NOMO-1 treated with DMSO at 0.1 percent for 48 hours (cell line): ENCODE data around the gene TRMT6.

Experiments used
- DNase-seq: peaks from one replicate; lab custom pipeline; 2025; ENCODE audit not compliant: unreplicated experiment; lab: John Stamatoyannopoulos, UW

Gene TRMT6

DNA sequence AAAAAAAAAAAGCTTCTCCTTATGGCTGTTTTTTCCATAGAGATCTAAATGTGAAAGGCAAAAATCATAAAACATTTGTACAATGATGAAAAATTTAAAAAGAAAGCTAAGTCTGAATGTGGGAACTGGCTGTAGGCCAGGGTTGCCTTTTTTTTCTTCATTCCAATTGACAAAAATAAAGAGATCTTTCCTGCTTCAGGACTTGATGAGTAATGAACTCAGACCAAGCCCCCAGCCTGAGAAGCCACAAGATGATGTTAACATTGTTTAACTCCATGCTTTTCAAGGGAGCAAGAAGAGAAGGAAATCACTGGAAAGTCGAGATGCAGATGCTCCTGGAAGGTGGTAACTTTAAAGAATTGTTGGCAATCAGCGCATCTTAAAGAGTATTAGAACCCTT, 41.4 kb downstream of the TRMT6 start:
- no peak for DNase-seq

GRCh38 chr20:5900908-5901307, 49.4 kb downstream of the TRMT6 start:
- DNase-seq: no peak

- no peak for DNase-seq
These were observed 50.9 kb downstream of the TRMT6 start for GRCh38 chr20:5899444-5899843.

DNA sequence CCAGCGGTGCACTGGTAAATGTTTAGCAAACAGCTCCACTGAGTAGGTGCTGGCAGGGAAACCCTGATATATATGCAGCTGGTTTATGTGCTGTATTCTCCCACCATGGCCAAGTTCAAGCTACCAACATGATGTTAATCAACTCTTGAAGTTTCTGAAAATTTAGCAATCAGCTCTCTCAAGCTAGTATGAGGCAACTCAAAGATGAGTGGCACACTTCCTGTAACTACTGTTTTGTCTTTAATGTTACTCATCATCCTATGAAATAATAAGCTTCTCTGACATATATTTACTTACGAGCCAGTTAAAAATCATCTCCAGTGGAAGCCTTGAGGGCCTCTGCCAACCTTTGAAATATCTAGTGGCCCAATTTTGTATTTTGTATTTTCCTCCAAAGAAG, 54.7 kb downstream of the TRMT6 start:
- DNase-seq: peak; percentile 73

GRCh38 chr20:5893621-5894020, 56.7 kb downstream of the TRMT6 start:
- no peak for DNase-seq

DNA sequence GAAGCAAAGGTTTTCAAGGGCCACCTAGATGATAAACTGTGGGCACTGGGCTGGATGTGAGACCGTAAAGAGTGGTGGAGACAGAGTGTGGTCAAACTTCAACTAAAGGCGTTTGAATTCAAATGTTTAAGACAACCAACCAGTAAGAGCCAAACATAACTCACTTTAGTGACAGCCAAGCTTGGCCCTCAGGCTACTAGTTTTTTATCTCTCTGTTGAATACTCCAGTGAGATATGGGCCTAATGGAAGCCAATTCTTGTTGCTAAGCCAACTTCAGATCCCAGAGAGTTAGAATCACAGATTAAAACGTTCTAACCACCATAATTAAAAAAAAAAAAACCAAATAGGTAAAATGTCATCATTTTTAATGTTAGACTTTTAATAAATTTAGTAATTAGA, 57.3 kb downstream of the TRMT6 start:
- DNase-seq: no peak

GRCh38 chr20:5890773-5891441, 59.4 kb downstream of the TRMT6 start:
- no peak for DNase-seq

- DNase-seq: no peak
These were observed 62.3 kb downstream of the TRMT6 start for GRCh38 chr20:5888041-5888440.

DNA sequence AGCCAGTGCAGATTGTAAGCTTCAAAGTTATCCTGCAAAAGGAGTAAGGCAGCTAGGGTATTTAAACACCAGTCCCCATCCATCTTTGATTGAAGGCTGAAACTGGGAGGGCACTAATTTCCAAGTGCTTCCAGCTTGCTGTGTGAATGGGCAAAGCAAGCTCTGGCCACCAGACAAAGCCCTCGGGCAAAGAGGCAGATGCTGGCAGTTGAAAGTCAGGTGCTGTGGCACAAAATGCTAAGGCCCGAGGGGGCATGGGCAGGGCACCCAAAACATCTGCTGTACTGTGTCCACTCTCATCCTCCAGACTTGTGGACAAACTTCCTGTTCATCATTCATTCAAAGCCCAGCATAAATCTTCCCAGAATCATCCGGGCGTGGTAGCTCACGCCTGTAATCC, 62.9 kb downstream of the TRMT6 start:
- DNase-seq: no peak
